H1 (cell line): ENCODE results near the gene SLC1A4. TPM values are rescaled to one million over a fixed set of nuclear protein-coding genes. Genes with fewer than 3 reads are reported as not detected.

Experiments
- CHD7 ChIP-seq: fragments of 300-600 bp; sonication (generic); IDR thresholded peaks from 2 replicates; pipeline ENCODE4 v1.7.1; 2012; ENCODE audit warnings: low read length, moderate library complexity, mild to moderate bottlenecking, inconsistent platforms; ENCODE audit not compliant: insufficient replicate concordance
- polyA plus RNA-seq, 7 experiments: library from polyadenylated mRNA; depleted of rRNA in 3 of 7; stranded (reverse) in 5 of 7; unstranded in 2 of 7; fragments of >200 nt in 5 of 7; fragments of 200-250 nt in 2 of 7; gene quantifications; 1 replicate in 5 of 7; 2 replicates in 1 of 7; 4 replicates in 1 of 7; pipeline versions ENCODE4 v1.2.1 to v1.2.3, GENCODE V29; 2011 to 2013; ENCODE audit warnings: missing spikeins in 2 of 7, mixed read lengths in 2 of 7
- total RNA-seq: library from RNA; stranded (reverse); fragmentation: NEBNext Ultra II Directional; extraction: Animal tissue kit (Norgen Biotek cat#: 25700); gene quantifications from 2 replicates; pipeline ENCODE4 v1.2.1, GENCODE V29; 2021

Gene SLC1A4
- total and polyA plus RNA-seq, 2 of the 8 experiments (the other 6 are each of a cell fraction or from before 2014, with no cell fraction given) = 0.44 to 0.86 TPM

- TF ChIP-seq CHD7 = no peak
These were observed 18.7 kb upstream of the SLC1A4 start (continued) for GRCh38 chr2:64970495-64970894.
